Breast epithelium (tissue), 4 donors: Measurements from ENCODE around the gene RMP24. TPM values are rescaled to one million over a fixed set of nuclear protein-coding genes. Genes with fewer than 3 reads are reported as not detected.
"Not testable (repeated sequence)": the region's sequence is repeated elsewhere in the genome, so short reads cannot be mapped to it uniquely, and the experiment has no call there.

Experiments used
- DNase-seq, 2 donors: peaks; one replicate each; pipeline ENCODE4 v3.0.0-alpha.2; 2019; ENCODE audit warnings: low spot score in 2 of 2
- H3K27ac ChIP-seq, 2 donors: fragments of 200-600 bp; sonication (generic) in 1 of 2; one replicate each; pipeline ENCODE4 v1.5.1; 2016 to 2019; ENCODE audit warnings: mild to moderate bottlenecking in 1 of 2
- H3K27me3 ChIP-seq, 2 donors: fragments of 200-600 bp; sonication (generic) in 1 of 2; one replicate each; pipeline versions ENCODE4 v1.5.1 to v1.6.0; 2017 to 2019; ENCODE audit warnings: control low read depth in 1 of 2, mild to moderate bottlenecking in 1 of 2
- H3K36me3 ChIP-seq: fragments of 200-600 bp; one replicate; pipeline ENCODE4 v1.5.1; 2019
- H3K4me1 ChIP-seq, 2 donors: fragments of 200-600 bp; sonication (generic); one replicate each; pipeline ENCODE4 v1.5.1; 2016 to 2019; ENCODE audit warnings: control low read depth in 1 of 2
- H3K4me3 ChIP-seq, 3 donors: fragments of 200-600 bp; sonication (generic); 1 replicate in 2 of 3; 2 replicates in 1 of 3; pipeline ENCODE4 v1.5.1; 2016 to 2019; ENCODE audit warnings: mild to moderate bottlenecking in 3 of 3, moderate library complexity in 2 of 3
- H3K9me3 ChIP-seq, 2 donors: fragments of 200-600 bp; sonication (generic) in 1 of 2; one replicate each; pipeline ENCODE4 v1.5.1; 2016 to 2019; ENCODE audit warnings: control low read depth in 1 of 2
- POLR2A ChIP-seq: fragments of 450-650 bp; IDR thresholded peaks from one replicate; pipeline ENCODE4 v1.6.1; 2016; ENCODE audit warnings: antibody characterized with exemption, mild to moderate bottlenecking, moderate library complexity
- POLR2AphosphoS5 ChIP-seq, 3 donors: sonication (generic); formaldehyde crosslinking; IDR thresholded peaks; one replicate each; pipeline ENCODE4 v1.6.1; 2017; ENCODE audit warnings: antibody characterized with exemption in 3 of 3
- intact Hi-C: fragments of 100-400 bp; cut with DNase I; formaldehyde crosslinking; loops from one replicate; pipeline ENCODE4 v1.15.1; 2023; ENCODE audit warnings: low total_unique reads
- total RNA-seq, 3 donors: library from RNA; depleted of rRNA; stranded (reverse); fragments of >200 nt; gene quantifications; one replicate each; pipeline ENCODE4 v1.1.0, GENCODE V29; 2016
- TF ChIP-seq, protein P1 (sequence below), 3 donors: fragments of 450-650 bp; IDR thresholded peaks; one replicate each; pipeline ENCODE4 v1.5.1; 2016 to 2017; ENCODE audit warnings: antibody characterized with exemption in 3 of 3, mild to moderate bottlenecking in 3 of 3, moderate library complexity in 3 of 3

Gene RMP24

GRCh38 chr18:36020174-36020711 is 47.8 kb downstream of the RMP24 start:
- Histone ChIP-seq H3K4me1 (no peaks in the 10 kb centered on the region), H3K36me3 (no peaks in the 10 kb centered on the region), H3K27ac (no peak overlapping the region), H3K9me3 (no peaks in the 10 kb centered on the region), H3K4me3 (no peak overlapping the region), H3K27me3 (no peaks in the 10 kb centered on the region)
- intact Hi-C loops, result no loop called here
- TF ChIP-seq POLR2AphosphoS5 (IDR thresholded peaks at IDR 0.05) (no peak), POLR2A (no peak)
- TF ChIP-seq, protein P1, sequence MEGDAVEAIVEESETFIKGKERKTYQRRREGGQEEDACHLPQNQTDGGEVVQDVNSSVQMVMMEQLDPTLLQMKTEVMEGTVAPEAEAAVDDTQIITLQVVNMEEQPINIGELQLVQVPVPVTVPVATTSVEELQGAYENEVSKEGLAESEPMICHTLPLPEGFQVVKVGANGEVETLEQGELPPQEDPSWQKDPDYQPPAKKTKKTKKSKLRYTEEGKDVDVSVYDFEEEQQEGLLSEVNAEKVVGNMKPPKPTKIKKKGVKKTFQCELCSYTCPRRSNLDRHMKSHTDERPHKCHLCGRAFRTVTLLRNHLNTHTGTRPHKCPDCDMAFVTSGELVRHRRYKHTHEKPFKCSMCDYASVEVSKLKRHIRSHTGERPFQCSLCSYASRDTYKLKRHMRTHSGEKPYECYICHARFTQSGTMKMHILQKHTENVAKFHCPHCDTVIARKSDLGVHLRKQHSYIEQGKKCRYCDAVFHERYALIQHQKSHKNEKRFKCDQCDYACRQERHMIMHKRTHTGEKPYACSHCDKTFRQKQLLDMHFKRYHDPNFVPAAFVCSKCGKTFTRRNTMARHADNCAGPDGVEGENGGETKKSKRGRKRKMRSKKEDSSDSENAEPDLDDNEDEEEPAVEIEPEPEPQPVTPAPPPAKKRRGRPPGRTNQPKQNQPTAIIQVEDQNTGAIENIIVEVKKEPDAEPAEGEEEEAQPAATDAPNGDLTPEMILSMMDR (IDR thresholded peaks at IDR 0.05), result no peak
- no peak for DNase-seq

DNA sequence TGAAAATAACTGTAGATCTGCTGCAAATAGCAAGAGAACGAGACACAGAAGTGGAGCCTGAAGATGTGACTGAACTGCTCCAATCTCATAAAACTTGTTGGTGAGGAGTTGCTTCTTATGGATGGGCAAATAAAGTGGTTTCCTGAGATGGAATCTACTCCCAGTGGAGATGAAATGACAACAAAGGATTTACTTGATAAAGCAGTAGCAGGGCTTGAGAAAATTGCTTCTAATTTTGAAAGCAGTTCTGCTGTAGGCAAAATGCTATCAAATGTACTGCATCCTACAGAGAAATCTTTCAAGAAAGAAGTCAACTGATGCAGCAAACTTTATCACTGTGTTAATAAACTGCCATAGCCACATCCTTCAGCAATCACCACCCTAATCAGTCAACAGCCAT is 50.9 kb downstream of the RMP24 start:
- Histone ChIP-seq H3K9me3 (no peaks in the 10 kb centered on the region), H3K27ac (no peak overlapping the region), H3K27me3 (no peaks in the 10 kb centered on the region), H3K36me3 (no peaks in the 10 kb centered on the region), H3K4me3 (no peak overlapping the region), H3K4me1 (no peaks in the 10 kb centered on the region)
- intact Hi-C loops, result no loop called here
- DNase-seq, result no peak
- no peak for TF ChIP-seq POLR2A
- TF ChIP-seq, protein P1 (IDR thresholded peaks at IDR 0.05), result no peak
- no peak for TF ChIP-seq POLR2AphosphoS5 (IDR thresholded peaks at IDR 0.05)

DNA sequence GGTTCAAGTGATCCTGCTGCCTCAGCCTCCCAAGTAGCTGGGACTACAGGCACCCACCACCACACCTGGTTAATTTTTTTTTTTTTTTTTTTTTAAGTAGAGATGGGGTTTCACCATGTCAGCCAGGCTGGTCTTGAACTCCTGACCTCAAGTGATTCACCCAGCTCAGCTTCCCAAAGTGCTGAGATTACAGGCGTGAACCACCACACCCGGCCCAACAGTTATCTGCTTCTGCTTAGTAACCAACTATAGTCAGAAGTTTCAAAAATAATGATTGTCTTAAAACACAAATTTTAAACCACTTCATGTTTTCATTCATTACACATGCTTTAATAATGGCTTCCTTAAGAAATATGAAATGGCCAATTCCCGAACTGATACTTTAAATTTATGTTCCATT is 51.8 kb downstream of the RMP24 start:
- intact Hi-C loops, H3K4me1 ChIP-seq, H3K4me3 ChIP-seq, H3K27me3 ChIP-seq, H3K36me3 ChIP-seq, H3K9me3 ChIP-seq, DNase-seq, H3K27ac ChIP-seq: not testable (repeated sequence)

DNA sequence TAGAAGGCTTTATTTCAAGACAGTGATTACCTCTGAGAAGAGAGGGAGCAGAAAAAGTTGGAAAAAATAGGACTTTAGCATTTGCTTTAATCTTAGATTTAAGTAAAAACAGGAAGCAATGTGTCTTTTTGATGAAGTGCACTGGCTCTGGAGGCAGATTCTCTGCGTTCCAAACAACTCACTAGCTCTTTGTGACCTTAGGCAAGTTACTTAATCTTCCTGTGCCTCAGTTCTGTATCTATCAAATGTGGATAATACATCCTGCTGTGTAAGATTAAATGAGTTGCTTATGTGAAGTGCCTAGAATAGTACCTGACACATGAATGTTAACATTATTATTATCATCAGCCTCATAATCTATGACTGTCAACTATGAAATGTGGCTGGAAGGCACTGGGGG is 52.5 kb downstream of the RMP24 start:
- no peak for DNase-seq
- Histone ChIP-seq H3K27me3 (no peaks in the 10 kb centered on the region), H3K36me3 (no peaks in the 10 kb centered on the region), H3K27ac (no peak overlapping the region), H3K9me3 (no peaks in the 10 kb centered on the region), H3K4me1 (no peaks in the 10 kb centered on the region), H3K4me3 (no peak overlapping the region)
- intact Hi-C loops, result no loop called here
- TF ChIP-seq POLR2AphosphoS5 (IDR thresholded peaks at IDR 0.05) (no peak), POLR2A (no peak)
- TF ChIP-seq, protein P1 (IDR thresholded peaks at IDR 0.05), result no peak

DNA sequence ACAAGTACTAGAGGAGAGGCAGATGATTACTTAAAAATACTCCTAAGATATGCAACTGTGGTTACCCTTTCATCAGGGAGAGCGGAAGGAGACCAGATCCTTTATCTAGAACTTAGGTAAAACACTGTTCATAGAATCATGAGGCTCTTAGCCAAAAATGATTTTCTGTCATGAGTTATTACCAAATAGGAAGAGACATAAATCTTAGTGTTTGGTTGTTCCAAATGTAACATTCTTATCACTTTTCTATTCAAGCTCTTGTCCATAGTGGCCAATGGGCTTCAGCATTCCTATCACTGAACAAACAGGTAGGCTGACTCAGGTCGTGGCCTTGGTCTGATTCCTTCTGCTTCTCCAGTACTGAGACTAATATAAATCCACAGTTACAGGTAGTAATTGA is 56.4 kb downstream of the RMP24 start:
- Histone ChIP-seq H3K27ac (no peak overlapping the region), H3K36me3 (no peaks in the 10 kb centered on the region), H3K4me1 (no peaks in the 10 kb centered on the region), H3K9me3 (no peaks in the 10 kb centered on the region), H3K4me3 (no peak overlapping the region), H3K27me3 (no peaks in the 10 kb centered on the region)
- TF ChIP-seq, protein P1 (IDR thresholded peaks at IDR 0.05), result no peak
- no peak for TF ChIP-seq POLR2AphosphoS5 (IDR thresholded peaks at IDR 0.05)
- TF ChIP-seq POLR2A, result no peak
- intact Hi-C loops, result no loop called here
- no peak for DNase-seq

Other genes starting within 250 kb of the RMP24 start
- gene RPRD1A, start 94.9 kb downstream of the RMP24 start, total RNA-seq, result 10 to 100 TPM; 51.5 to 76.8 (median 59.3) TPM
- gene SLC39A6, start 156.7 kb downstream of the RMP24 start, total RNA-seq, result 100 to 1,000 TPM in 2 of 3 donors, 10 to 100 TPM in 1; 44.8 to 502 (median 235) TPM
- 100 to 1,000 TPM in 2 of 3 donors, 10 to 100 TPM in 1; 66.9 to 165 (median 139) TPM for gene ELP2, start 157.2 kb downstream of the RMP24 start, total RNA-seq
- 1 to 10 TPM; 5.2 to 9.7 (median 9.1) TPM for gene MOCOS, start 214.8 kb downstream of the RMP24 start, total RNA-seq